BLaER1 treated with 17β-estradiol and CSF1 and Interleukin-3, amounts not matched to agents 10 nM and 100 nM (cell line): ENCODE data around the gene TMEM222.

Source experiments
- H3K27ac ChIP-seq, 11 experiments: shearing (Covaris generic); formaldehyde crosslinking; 2 replicates each; pipeline ENCODE4 v1.8.1; 2022
- H3K27me3 ChIP-seq, 11 experiments: shearing (Covaris generic); formaldehyde crosslinking; 2 replicates each; pipeline ENCODE4 v1.8.1; 2022
- H3K36me3 ChIP-seq, 11 experiments: shearing (Covaris generic); formaldehyde crosslinking; 2 replicates each; pipeline ENCODE4 v1.8.1; 2022
- H3K4me1 ChIP-seq, 10 experiments: shearing (Covaris generic); formaldehyde crosslinking; 2 replicates each; pipeline ENCODE4 v1.8.1; 2022
- H3K4me2 ChIP-seq, 11 experiments: shearing (Covaris generic); formaldehyde crosslinking; 2 replicates each; pipeline ENCODE4 v1.8.1; 2022
- H3K4me3 ChIP-seq, 10 experiments: shearing (Covaris generic); formaldehyde crosslinking; 2 replicates each; pipeline ENCODE4 v1.8.1; 2022
- H3K9ac ChIP-seq, 11 experiments: shearing (Covaris generic); formaldehyde crosslinking; 2 replicates each; pipeline ENCODE4 v1.8.1; 2022
- H3K9me3 ChIP-seq, 11 experiments: shearing (Covaris generic); formaldehyde crosslinking; replicated peaks in 1 of 11; 2 replicates each; pipeline ENCODE4 v1.8.1; 2022
- H4K20me1 ChIP-seq, 11 experiments: shearing (Covaris generic); formaldehyde crosslinking; 2 replicates each; pipeline ENCODE4 v1.8.1; 2022
- Cebpa-rat ChIP-seq, 11 experiments: shearing (Covaris generic); IDR thresholded peaks; 2 replicates each; pipeline ENCODE4 v1.8.1; 2022

The TMEM222 gene

GRCh38 chr1:27342391-27342777 lies 20.4 kb downstream of the TMEM222 start:
- Histone ChIP-seq H3K4me3 (peak overlapping the region; percentile 38 to 80 (median 74)), H3K9me3 (no peaks in the 10 kb centered on the region), H3K9ac (peak overlapping the region; percentile 69 to 96 (median 85); a peak in 21 of 22 replicates), H3K36me3 (peaks cover 0 to 32% (median 23%) of the 10 kb centered on the region in 11 experiments; a peak in 18 of 22 replicates), H3K4me2 (peak overlapping the region; percentile 93 to 100 (median 98)), H3K27ac (peak overlapping the region in 10 of 11 experiments; percentile 65 to 99 (median 92); a peak in 20 of 22 replicates), H4K20me1 (peaks cover 0 to 10% (median 0%) of the 10 kb centered on the region in 11 experiments; a peak in 5 of 22 replicates), H3K4me1 (peaks cover 60 to 96% (median 79%) of the 10 kb centered on the region in 10 experiments), H3K27me3 (no peaks in the 10 kb centered on the region)
- no peak for TF ChIP-seq Cebpa-rat (IDR thresholded peaks at IDR 0.05)

GRCh38 chr1:27342778-27343638 lies 21.0 kb downstream of the TMEM222 start:
- no peaks in the 10 kb centered on the region for H3K9me3 ChIP-seq
- H3K4me2 ChIP-seq: peak overlapping the region; percentile 93 to 100 (median 98)
- peak in 4 of 11 experiments; percentile 49 to 70 (median 59); a peak in 5 of 22 replicates for TF ChIP-seq Cebpa-rat (IDR thresholded peaks at IDR 0.05)
- no peaks in the 10 kb centered on the region for H3K27me3 ChIP-seq
- peaks cover 0 to 37% (median 24%) of the 10 kb centered on the region in 11 experiments; a peak in 18 of 22 replicates for H3K36me3 ChIP-seq
- H3K4me1 ChIP-seq: peaks cover 61 to 95% (median 80%) of the 10 kb centered on the region in 10 experiments
- H3K27ac ChIP-seq: peak overlapping the region; percentile 24 to 99 (median 91); a peak in 21 of 22 replicates
- H3K9ac ChIP-seq: peak overlapping the region; percentile 69 to 96 (median 85); a peak in 21 of 22 replicates
- H4K20me1 ChIP-seq: peaks cover 0 to 11% (median 0%) of the 10 kb centered on the region in 11 experiments; a peak in 5 of 22 replicates
- H3K4me3 ChIP-seq: peak overlapping the region; percentile 38 to 80 (median 74)

GRCh38 chr1:27343639-27344025 lies 21.7 kb downstream of the TMEM222 start:
- Histone ChIP-seq H3K27ac (peak overlapping the region in 9 of 11 experiments; percentile 78 to 99 (median 92); a peak in 19 of 22 replicates), H3K4me2 (peak overlapping the region; percentile 93 to 100 (median 98)), H3K9me3 (no peaks in the 10 kb centered on the region), H3K9ac (peak overlapping the region; percentile 69 to 96 (median 85); a peak in 21 of 22 replicates), H4K20me1 (peaks cover 0 to 11% (median 0%) of the 10 kb centered on the region in 11 experiments; a peak in 5 of 22 replicates), H3K36me3 (peaks cover 0 to 42% (median 25%) of the 10 kb centered on the region in 11 experiments; a peak in 18 of 22 replicates), H3K4me1 (peaks cover 61 to 96% (median 79%) of the 10 kb centered on the region in 10 experiments), H3K27me3 (no peaks in the 10 kb centered on the region), H3K4me3 (peak overlapping the region; percentile 38 to 80 (median 74))
- no peak for TF ChIP-seq Cebpa-rat (IDR thresholded peaks at IDR 0.05)

GRCh38 chr1:27345272-27345671 lies 23.3 kb downstream of the TMEM222 start:
- Histone ChIP-seq H3K36me3 (peaks cover 0 to 53% (median 39%) of the 10 kb centered on the region in 11 experiments; a peak in 20 of 22 replicates), H3K27ac (peak overlapping the region in 7 of 11 experiments; percentile 30 to 97 (median 47); a peak in 13 of 22 replicates), H3K4me2 (peak overlapping the region; percentile 7 to 100 (median 94); a peak in 18 of 22 replicates), H4K20me1 (peaks cover 0 to 14% (median 0%) of the 10 kb centered on the region in 11 experiments; a peak in 5 of 22 replicates), H3K9ac (peak overlapping the region in 4 of 11 experiments; percentile 12 to 31 (median 24); a peak in 1 of 22 replicates), H3K27me3 (no peaks in the 10 kb centered on the region), H3K4me3 (no peak overlapping the region), H3K4me1 (peaks cover 47 to 87% (median 70%) of the 10 kb centered on the region in 10 experiments), H3K9me3 (no peaks in the 10 kb centered on the region)
- TF ChIP-seq Cebpa-rat (IDR thresholded peaks at IDR 0.05): no peak

GRCh38 chr1:27346357-27346756 lies 24.4 kb downstream of the TMEM222 start:
- Histone ChIP-seq H3K4me3 (no peak overlapping the region; a peak in 1 of 20 replicates), H3K27ac (peak overlapping the region in 2 of 11 experiments; percentile 49 to 97; a peak in 1 of 22 replicates), H3K4me1 (peaks cover 36 to 77% (median 59%) of the 10 kb centered on the region in 10 experiments), H3K36me3 (peaks cover 0 to 64% (median 49%) of the 10 kb centered on the region in 11 experiments; a peak in 20 of 22 replicates), H3K9me3 (no peaks in the 10 kb centered on the region), H4K20me1 (peaks cover 0 to 25% (median 0%) of the 10 kb centered on the region in 11 experiments; a peak in 5 of 22 replicates), H3K4me2 (peak overlapping the region in 1 of 11 experiments; percentile 70; a peak in 2 of 22 replicates), H3K27me3 (no peaks in the 10 kb centered on the region), H3K9ac (no peak overlapping the region)
- TF ChIP-seq Cebpa-rat (IDR thresholded peaks at IDR 0.05): no peak

GRCh38 chr1:27346991-27347624 lies 25.1 kb downstream of the TMEM222 start:
- H3K27ac ChIP-seq: peak overlapping the region in 2 of 11 experiments; percentile 9 to 19; a peak in 4 of 22 replicates
- H3K9ac ChIP-seq: peak overlapping the region in 1 of 11 experiments; percentile 41; a peak in 1 of 22 replicates
- H3K9me3 ChIP-seq: no peaks in the 10 kb centered on the region

GRCh38 chr1:27348861-27349783 lies 27.2 kb downstream of the TMEM222 start:
- peaks cover 0 to 79% (median 52%) of the 10 kb centered on the region in 11 experiments; a peak in 21 of 22 replicates for H3K36me3 ChIP-seq
- peak overlapping the region in 6 of 11 experiments; percentile 9 to 50 (median 30); a peak in 9 of 22 replicates for H3K27ac ChIP-seq
- H3K27me3 ChIP-seq: no peaks in the 10 kb centered on the region
- H3K4me1 ChIP-seq: peaks cover 9 to 50% (median 31%) of the 10 kb centered on the region in 10 experiments; a peak in 19 of 20 replicates
- H3K4me3 ChIP-seq: no peak overlapping the region
- H4K20me1 ChIP-seq: peaks cover 0 to 36% (median 0%) of the 10 kb centered on the region in 11 experiments; a peak in 7 of 22 replicates
- H3K4me2 ChIP-seq: peak overlapping the region in 10 of 11 experiments; percentile 10 to 76 (median 56); a peak in 20 of 22 replicates
- H3K9ac ChIP-seq: peak overlapping the region in 9 of 11 experiments; percentile 23 to 58 (median 43); a peak in 14 of 22 replicates
- H3K9me3 ChIP-seq: no peaks in the 10 kb centered on the region
- no peak for TF ChIP-seq Cebpa-rat (IDR thresholded peaks at IDR 0.05)

More at GRCh38 chr1:27346991-27347624, 25.1 kb downstream of the TMEM222 start:
- TF ChIP-seq Cebpa-rat (IDR thresholded peaks at IDR 0.05): no peak
- H3K4me1 ChIP-seq: peaks cover 29 to 70% (median 51%) of the 10 kb centered on the region in 10 experiments
- peaks cover 0 to 28% (median 0%) of the 10 kb centered on the region in 11 experiments; a peak in 5 of 22 replicates for H4K20me1 ChIP-seq
- no peak overlapping the region for H3K4me3 ChIP-seq
- peak overlapping the region in 5 of 11 experiments; percentile 20 to 70 (median 48); a peak in 8 of 22 replicates for H3K4me2 ChIP-seq
- no peaks in the 10 kb centered on the region for H3K27me3 ChIP-seq
- H3K36me3 ChIP-seq: peaks cover 0 to 70% (median 50%) of the 10 kb centered on the region in 11 experiments; a peak in 20 of 22 replicates
